Astrocyte (in vitro differentiated cells and primary cell): Measurements from ENCODE around the gene VSTM2L.

Source experiments
- EZH2 ChIP-seq: IDR thresholded peaks from 2 replicates; pipeline ENCODE4 v1.6.1; 2012; ENCODE audit warnings: mild to moderate bottlenecking, low read length, inconsistent platforms; ENCODE audit not compliant: insufficient read depth
- TF ChIP-seq, protein P1 (sequence below): IDR thresholded peaks from 2 replicates; pipeline ENCODE4 v1.5.1; 2011; ENCODE audit warnings: low read depth, mild to moderate bottlenecking, inconsistent platforms, low read length, moderate library complexity; ENCODE audit not compliant: insufficient read depth

DNA sequence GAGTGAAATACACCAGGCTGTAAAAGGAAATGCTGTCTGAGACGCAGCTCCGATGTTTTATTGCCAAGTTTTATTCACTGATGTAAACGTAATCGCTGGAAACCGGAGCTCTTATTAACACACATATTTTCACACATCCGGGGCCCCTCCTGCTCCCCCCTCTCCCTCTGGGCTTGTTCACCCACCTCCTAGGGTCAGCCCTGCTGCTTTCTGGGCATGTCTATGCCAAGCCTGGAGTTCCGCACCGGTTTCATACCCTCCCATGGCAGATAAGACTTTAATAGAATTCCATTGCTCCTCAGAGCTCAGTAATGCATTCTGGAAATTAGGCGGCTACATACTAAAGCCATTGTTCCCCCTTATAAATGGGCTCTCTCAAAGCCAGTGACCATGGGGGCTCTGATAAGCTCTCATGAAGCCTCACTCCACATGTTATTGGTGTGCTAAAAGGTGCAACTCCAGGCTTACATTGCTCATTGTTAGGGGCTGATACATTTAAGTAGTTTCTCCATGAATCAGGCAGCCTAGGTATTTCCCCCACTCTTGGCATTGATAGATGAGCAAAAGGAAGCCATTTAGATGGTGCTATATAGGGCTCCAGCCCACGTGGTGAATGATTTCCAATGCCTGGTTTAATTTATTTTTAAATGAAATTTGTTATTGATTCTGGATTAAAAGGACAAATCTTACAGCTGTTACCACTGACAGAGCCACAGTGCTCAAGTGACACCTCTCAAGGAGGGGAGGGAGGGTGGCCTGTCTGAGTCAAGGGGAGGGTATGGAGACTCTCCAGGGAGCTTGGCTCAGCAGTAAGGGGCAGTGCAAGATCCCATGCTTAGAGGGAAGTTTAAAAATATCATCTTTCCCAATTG, 4.5 kb upstream of the VSTM2L start:
- TF ChIP-seq, protein P1, sequence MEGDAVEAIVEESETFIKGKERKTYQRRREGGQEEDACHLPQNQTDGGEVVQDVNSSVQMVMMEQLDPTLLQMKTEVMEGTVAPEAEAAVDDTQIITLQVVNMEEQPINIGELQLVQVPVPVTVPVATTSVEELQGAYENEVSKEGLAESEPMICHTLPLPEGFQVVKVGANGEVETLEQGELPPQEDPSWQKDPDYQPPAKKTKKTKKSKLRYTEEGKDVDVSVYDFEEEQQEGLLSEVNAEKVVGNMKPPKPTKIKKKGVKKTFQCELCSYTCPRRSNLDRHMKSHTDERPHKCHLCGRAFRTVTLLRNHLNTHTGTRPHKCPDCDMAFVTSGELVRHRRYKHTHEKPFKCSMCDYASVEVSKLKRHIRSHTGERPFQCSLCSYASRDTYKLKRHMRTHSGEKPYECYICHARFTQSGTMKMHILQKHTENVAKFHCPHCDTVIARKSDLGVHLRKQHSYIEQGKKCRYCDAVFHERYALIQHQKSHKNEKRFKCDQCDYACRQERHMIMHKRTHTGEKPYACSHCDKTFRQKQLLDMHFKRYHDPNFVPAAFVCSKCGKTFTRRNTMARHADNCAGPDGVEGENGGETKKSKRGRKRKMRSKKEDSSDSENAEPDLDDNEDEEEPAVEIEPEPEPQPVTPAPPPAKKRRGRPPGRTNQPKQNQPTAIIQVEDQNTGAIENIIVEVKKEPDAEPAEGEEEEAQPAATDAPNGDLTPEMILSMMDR, result no peak
- no peak for TF ChIP-seq EZH2
